Measurements from ENCODE around the gene SMDT1.

Gene SMDT1

DNA sequence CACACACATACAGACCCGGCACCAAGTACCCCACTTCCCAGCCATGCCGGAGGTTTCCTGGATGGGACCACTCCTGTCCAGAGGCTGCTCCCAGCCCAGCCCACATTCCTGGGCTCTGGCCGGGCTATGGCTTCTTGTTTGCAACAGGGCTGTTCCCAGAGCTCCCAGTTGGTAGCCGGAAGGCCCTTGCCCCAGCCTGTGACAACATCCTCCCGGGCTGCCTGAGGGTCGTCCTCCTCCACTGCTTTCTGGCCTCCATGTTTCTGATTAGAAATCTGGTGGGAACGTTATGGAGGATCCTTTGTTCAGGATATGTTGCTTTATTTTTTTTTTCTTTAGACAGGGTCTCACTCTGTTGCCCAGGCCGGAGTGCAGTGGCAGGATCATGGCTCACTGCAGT, 52.1 kb downstream of the SMDT1 start:
- no peak for DNase-seq (ENCODE audit: low read depth)
- H3K4me3 ChIP-seq (ENCODE audit: low read length) = no peak overlapping the region
- TF ChIP-seq, protein P1, sequence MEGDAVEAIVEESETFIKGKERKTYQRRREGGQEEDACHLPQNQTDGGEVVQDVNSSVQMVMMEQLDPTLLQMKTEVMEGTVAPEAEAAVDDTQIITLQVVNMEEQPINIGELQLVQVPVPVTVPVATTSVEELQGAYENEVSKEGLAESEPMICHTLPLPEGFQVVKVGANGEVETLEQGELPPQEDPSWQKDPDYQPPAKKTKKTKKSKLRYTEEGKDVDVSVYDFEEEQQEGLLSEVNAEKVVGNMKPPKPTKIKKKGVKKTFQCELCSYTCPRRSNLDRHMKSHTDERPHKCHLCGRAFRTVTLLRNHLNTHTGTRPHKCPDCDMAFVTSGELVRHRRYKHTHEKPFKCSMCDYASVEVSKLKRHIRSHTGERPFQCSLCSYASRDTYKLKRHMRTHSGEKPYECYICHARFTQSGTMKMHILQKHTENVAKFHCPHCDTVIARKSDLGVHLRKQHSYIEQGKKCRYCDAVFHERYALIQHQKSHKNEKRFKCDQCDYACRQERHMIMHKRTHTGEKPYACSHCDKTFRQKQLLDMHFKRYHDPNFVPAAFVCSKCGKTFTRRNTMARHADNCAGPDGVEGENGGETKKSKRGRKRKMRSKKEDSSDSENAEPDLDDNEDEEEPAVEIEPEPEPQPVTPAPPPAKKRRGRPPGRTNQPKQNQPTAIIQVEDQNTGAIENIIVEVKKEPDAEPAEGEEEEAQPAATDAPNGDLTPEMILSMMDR (conservative IDR thresholded peaks at IDR 0.05; ENCODE audit: low read depth, low read length) = no peak

- TF ChIP-seq, protein P1 (conservative IDR thresholded peaks at IDR 0.05; ENCODE audit: low read depth, low read length) = no peak
- H3K4me3 ChIP-seq (ENCODE audit: low read length) = no peak overlapping the region
- no peak for DNase-seq (ENCODE audit: low read depth)
These were observed 53.0 kb downstream of the SMDT1 start for GRCh38 chr22:42132457-42132856.
